Endothelial cell of umbilical vein (primary cell): ENCODE results near the gene ARL9. TPM values are rescaled to one million over a fixed set of nuclear protein-coding genes. Genes with fewer than 3 reads are reported as not detected.

Experiments used
- BruUV-seq: library from RNA; stranded (reverse); fragments of 400-500 nt; replicated peaks from 2 replicates; lab custom pipeline; 2021; lab: Mats Ljungman, UMichigan
- CTCF ChIA-PET: fragments of 300-600, 350-600 bp; sonication (Branson Sonifier 250); formaldehyde crosslinking; loops from one replicate; lab custom pipeline; 2021; ENCODE audit warnings: antibody characterized with exemption, inconsistent platforms; lab: Charles Lee
- POLR2A ChIA-PET: fragments of 300-600, 350-600 bp; sonication (Branson Sonifier 250); formaldehyde crosslinking; loops from one replicate; lab custom pipeline; 2021; ENCODE audit warnings: antibody characterized with exemption, inconsistent platforms; lab: Charles Lee
- DNase-seq: peaks from one replicate; pipeline ENCODE4 v3.0.0-alpha.2; 2011; ENCODE audit warnings: low read depth, low spot score
- FAIRE-seq: peaks from 2 replicates; lab custom pipeline; 2011; peaks lifted over from hg19 to GRCh38; lab: Jason Lieb, UNC
- H2AFZ ChIP-seq: 2 replicates; pipeline ENCODE4 v1.6.0; 2012; ENCODE audit warnings: low read depth, low read length, control low read depth, inconsistent platforms
- H3K27ac ChIP-seq: 2 replicates; pipeline ENCODE4 v1.5.1; 2011; ENCODE audit warnings: low read depth, mild to moderate bottlenecking, control low read depth, low read length, moderate library complexity; ENCODE audit not compliant: insufficient read depth
- H3K27me3 ChIP-seq, 2 experiments: 2 replicates each; pipeline versions ENCODE4 v1.6.0 to v1.6.1; 2011; ENCODE audit warnings: low read length in 2 of 2, mixed read lengths in 1 of 2; ENCODE audit not compliant: control insufficient read depth in 2 of 2, insufficient read depth in 2 of 2
- H3K36me3 ChIP-seq, 2 experiments: 2 replicates in 1 of 2; 3 replicates in 1 of 2; pipeline ENCODE4 v1.5.1; 2011; ENCODE audit warnings: low read length in 2 of 2, mild to moderate bottlenecking in 1 of 2, moderate library complexity in 1 of 2; ENCODE audit not compliant: control insufficient read depth in 2 of 2, insufficient read depth in 2 of 2; ENCODE audit errors: extremely low read depth in 1 of 2
- H3K4me1 ChIP-seq: 3 replicates; pipeline ENCODE4 v1.5.1; 2011; ENCODE audit warnings: mild to moderate bottlenecking, low read length; ENCODE audit not compliant: control insufficient read depth, insufficient read depth; ENCODE audit errors: extremely low read depth
- H3K4me2 ChIP-seq: 2 replicates; pipeline ENCODE4 v1.6.1; 2011; ENCODE audit warnings: low read length, control low read depth, mixed read lengths; ENCODE audit not compliant: insufficient read depth
- H3K4me3 ChIP-seq, 3 experiments: fragments of 200-600 bp in 1 of 3; sonication (generic), shearing (Covaris generic) in 1 of 3; replicated peaks in 1 of 3; 2 replicates each; pipeline ENCODE4 v1.5.1; 2011 to 2016; ENCODE audit warnings: control low read depth in 3 of 3, low read length in 3 of 3, mild to moderate bottlenecking in 2 of 3, inconsistent platforms in 1 of 3, low read depth in 1 of 3, moderate library complexity in 1 of 3; ENCODE audit not compliant: insufficient read depth in 1 of 3
- H3K79me2 ChIP-seq: 2 replicates; pipeline ENCODE4 v1.6.0; 2012; ENCODE audit warnings: low read length, inconsistent platforms; ENCODE audit not compliant: control insufficient read depth, insufficient read depth
- H3K9ac ChIP-seq: replicated peaks from 2 replicates; pipeline ENCODE3; 2011; ENCODE audit warnings: low read length, control low read depth; ENCODE audit not compliant: insufficient read depth; ENCODE audit errors: extremely low read depth
- H3K9me1 ChIP-seq: replicated peaks from 3 replicates; pipeline ENCODE4 v1.6.0; 2011; ENCODE audit warnings: mild to moderate bottlenecking, low read length; ENCODE audit not compliant: control insufficient read depth, insufficient read depth; ENCODE audit errors: extremely low read depth
- H3K9me3 ChIP-seq: replicated peaks from 2 replicates; pipeline ENCODE4 v1.5.1; 2012; ENCODE audit warnings: low read length, inconsistent platforms; ENCODE audit not compliant: control insufficient read depth, insufficient read depth
- H4K20me1 ChIP-seq: replicated peaks from 2 replicates; pipeline ENCODE3; 2011; ENCODE audit warnings: mild to moderate bottlenecking, low read length; ENCODE audit not compliant: control insufficient read depth, insufficient read depth; ENCODE audit errors: extremely low read depth
- EZH2 ChIP-seq: IDR thresholded peaks from 2 replicates; pipeline ENCODE4 v1.6.1; 2012; ENCODE audit warnings: borderline replicate concordance, low read depth, mild to moderate bottlenecking, moderate library complexity, low read length, inconsistent platforms; ENCODE audit not compliant: severe bottlenecking
- FOS ChIP-seq: IDR thresholded peaks from 2 replicates; pipeline ENCODE4 v1.6.1; 2011; ENCODE audit warnings: mild to moderate bottlenecking, low read length, moderate library complexity, borderline replicate concordance; ENCODE audit not compliant: insufficient read depth
- GATA2 ChIP-seq: IDR thresholded peaks from 2 replicates; pipeline ENCODE4 v1.7.0; 2011; ENCODE audit warnings: low read depth, mild to moderate bottlenecking, moderate library complexity, mixed read lengths, low read length; ENCODE audit not compliant: insufficient read length, insufficient read depth
- JUN ChIP-seq: IDR thresholded peaks from 2 replicates; pipeline ENCODE4 v1.6.1; 2011; ENCODE audit warnings: borderline replicate concordance, low read depth; ENCODE audit not compliant: insufficient read length, insufficient read depth
- MYC ChIP-seq: IDR thresholded peaks from one replicate; pipeline ENCODE4 v1.6.1; 2011; ENCODE audit warnings: mild to moderate bottlenecking, low read depth, low read length
- POLR2A ChIP-seq: IDR thresholded peaks from 2 replicates; pipeline ENCODE4 v1.6.1; 2012; ENCODE audit warnings: low read depth, mild to moderate bottlenecking, control low read depth, low read length
- POLR2AphosphoS5 ChIP-seq: IDR thresholded peaks from 2 replicates; pipeline ENCODE4 v1.6.1; 2012; ENCODE audit warnings: low read depth, mild to moderate bottlenecking, control low read depth, low read length, moderate library complexity; ENCODE audit not compliant: insufficient read depth
- dilution Hi-C: fragments of 300-500 bp; cut with MboI; formaldehyde crosslinking; loops from one replicate; pipeline ENCODE4 v1.15.0; 2019; ENCODE audit warnings: low sequenced_read_pairs; ENCODE audit not compliant: extremely low pct_ligation_motif_present
- intact Hi-C: fragments of 100-400 bp; cut with micrococcal nuclease; formaldehyde crosslinking; loops from one replicate; pipeline ENCODE4 v1.10.0; 2022
- polyA plus RNA-seq, 4 experiments: library from polyadenylated mRNA; depleted of rRNA in 3 of 4; stranded (reverse) in 3 of 4; unstranded in 1 of 4; fragments of >200 nt; gene quantifications; 2 replicates each; pipeline versions ENCODE4 v1.2.1 to v1.2.3, GENCODE V29; 2011 to 2012; ENCODE audit warnings: missing spikeins in 1 of 4
- total RNA-seq: library from RNA; stranded (reverse); gene quantifications from 2 replicates; pipeline ENCODE4 v1.2.3, GENCODE V29; 2021
- TF ChIP-seq, protein P1 (sequence below): IDR thresholded peaks from 2 replicates; pipeline ENCODE4 v1.6.1; 2011; ENCODE audit not compliant: insufficient read depth, insufficient read length
- TF ChIP-seq, protein P2 (sequence below), 2 donors: IDR thresholded peaks; 1 replicate in 1 of 2; 2 replicates in 1 of 2; pipeline ENCODE4 v1.5.1; 2011; ENCODE audit warnings: low read length in 2 of 2, mild to moderate bottlenecking in 2 of 2, moderate library complexity in 2 of 2, control low read depth in 1 of 2, inconsistent platforms in 1 of 2, low read depth in 1 of 2; ENCODE audit not compliant: insufficient read depth in 1 of 2; ENCODE audit errors: extremely low read depth in 1 of 2

ARL9 gene
- total and polyA plus RNA-seq, 2 donors (not counting 3 experiments of a cell fraction or from before 2014, with no cell fraction given), result 0.40 to 1.1 TPM

DNA sequence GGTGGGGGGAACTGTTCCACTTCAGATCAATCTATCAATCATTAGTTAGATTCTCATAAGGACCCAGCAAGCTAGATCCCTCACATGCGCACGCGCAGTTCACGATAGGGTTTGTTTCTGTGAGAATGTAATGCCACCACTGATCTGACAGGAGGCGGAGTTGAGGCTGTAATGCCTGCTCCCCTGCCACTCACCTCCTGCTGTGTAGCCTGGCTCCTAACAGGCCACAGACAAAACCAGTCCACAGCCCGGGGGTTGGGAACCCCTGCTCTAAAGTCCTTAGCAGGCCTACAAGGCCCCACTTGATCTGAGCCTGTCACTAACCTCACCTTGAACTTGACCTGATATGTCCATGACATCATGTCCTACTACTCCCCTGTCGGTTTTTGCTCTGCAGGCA is 30.3 kb downstream of the ARL9 start:
- H3K27ac ChIP-seq, result no peak overlapping the region
- no peaks in the 10 kb centered on the region for H3K9me1 ChIP-seq
- no peak overlapping the region for H3K4me3 ChIP-seq
- H3K4me1 ChIP-seq, result peaks cover under 1% of the 10 kb centered on the region
- CTCF ChIA-PET, result interaction anchor here (2.7 kb wide), 1 partner anchor 9 kb away, joined by 11 read pairs; no protein-coding TSS in a partner anchor
- dilution Hi-C loops, result no loop called here
- H3K27me3 ChIP-seq, result peaks cover 25 to 32% of the 10 kb centered on the region in 2 experiments
- FAIRE-seq (no peak), DNase-seq (no peak)
- H3K9me3 ChIP-seq, result no peaks in the 10 kb centered on the region
- no peaks in the 10 kb centered on the region for H3K36me3 ChIP-seq
- no peaks in the 10 kb centered on the region for H4K20me1 ChIP-seq
- POLR2A ChIA-PET, result no interaction called here
- no peak overlapping the region for H3K9ac ChIP-seq
- H3K79me2 ChIP-seq, result no peaks in the 10 kb centered on the region
- H3K4me2 ChIP-seq, result no peak overlapping the region
- H2AFZ ChIP-seq, result no peak overlapping the region
- TF ChIP-seq EZH2 (no peak), FOS (no peak), JUN (no peak), MYC (no peak), POLR2A (no peak), POLR2AphosphoS5 (no peak), GATA2 (no peak)
- TF ChIP-seq, protein P1, sequence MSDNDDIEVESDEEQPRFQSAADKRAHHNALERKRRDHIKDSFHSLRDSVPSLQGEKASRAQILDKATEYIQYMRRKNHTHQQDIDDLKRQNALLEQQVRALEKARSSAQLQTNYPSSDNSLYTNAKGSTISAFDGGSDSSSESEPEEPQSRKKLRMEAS, result no peak
- TF ChIP-seq, protein P2, sequence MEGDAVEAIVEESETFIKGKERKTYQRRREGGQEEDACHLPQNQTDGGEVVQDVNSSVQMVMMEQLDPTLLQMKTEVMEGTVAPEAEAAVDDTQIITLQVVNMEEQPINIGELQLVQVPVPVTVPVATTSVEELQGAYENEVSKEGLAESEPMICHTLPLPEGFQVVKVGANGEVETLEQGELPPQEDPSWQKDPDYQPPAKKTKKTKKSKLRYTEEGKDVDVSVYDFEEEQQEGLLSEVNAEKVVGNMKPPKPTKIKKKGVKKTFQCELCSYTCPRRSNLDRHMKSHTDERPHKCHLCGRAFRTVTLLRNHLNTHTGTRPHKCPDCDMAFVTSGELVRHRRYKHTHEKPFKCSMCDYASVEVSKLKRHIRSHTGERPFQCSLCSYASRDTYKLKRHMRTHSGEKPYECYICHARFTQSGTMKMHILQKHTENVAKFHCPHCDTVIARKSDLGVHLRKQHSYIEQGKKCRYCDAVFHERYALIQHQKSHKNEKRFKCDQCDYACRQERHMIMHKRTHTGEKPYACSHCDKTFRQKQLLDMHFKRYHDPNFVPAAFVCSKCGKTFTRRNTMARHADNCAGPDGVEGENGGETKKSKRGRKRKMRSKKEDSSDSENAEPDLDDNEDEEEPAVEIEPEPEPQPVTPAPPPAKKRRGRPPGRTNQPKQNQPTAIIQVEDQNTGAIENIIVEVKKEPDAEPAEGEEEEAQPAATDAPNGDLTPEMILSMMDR (IDR thresholded peaks at IDR 0.05; ENCODE audit: extremely low read depth in 1 of 2, insufficient read depth in 1 of 2, low read depth in 1 of 2, low read length in 2 of 2), result no peak
- intact Hi-C loops, result no loop called here
- BruUV-seq, result no TSS peak
